Stomach (tissue), 4 donors: ENCODE data around the gene S1PR3.

Experiments used
- CTCF ChIP-seq, 7 experiments: fragments of 450-650 bp in 4 of 7; fragments of 200-600 bp in 3 of 7; sonication (generic) in 3 of 7; IDR thresholded peaks; one replicate each; pipeline ENCODE4 v1.5.1; 2016 to 2019; ENCODE audit warnings: antibody characterized with exemption in 7 of 7, control low read depth in 2 of 7, mild to moderate bottlenecking in 1 of 7
- EP300 ChIP-seq: sonication (generic); formaldehyde crosslinking; IDR thresholded peaks from one replicate; pipeline ENCODE4 v1.6.1; 2017; ENCODE audit warnings: antibody characterized with exemption
- POLR2A ChIP-seq, 4 donors: fragments of 450-650 bp; IDR thresholded peaks; one replicate each; pipeline ENCODE4 v1.6.1; 2016; ENCODE audit warnings: antibody characterized with exemption in 4 of 4, control low read depth in 2 of 4, mild to moderate bottlenecking in 1 of 4, moderate library complexity in 1 of 4
- POLR2AphosphoS5 ChIP-seq, 3 donors: sonication (generic); formaldehyde crosslinking; IDR thresholded peaks; one replicate each; pipeline ENCODE4 v1.6.1; 2016; ENCODE audit warnings: antibody characterized with exemption in 3 of 3

DNA sequence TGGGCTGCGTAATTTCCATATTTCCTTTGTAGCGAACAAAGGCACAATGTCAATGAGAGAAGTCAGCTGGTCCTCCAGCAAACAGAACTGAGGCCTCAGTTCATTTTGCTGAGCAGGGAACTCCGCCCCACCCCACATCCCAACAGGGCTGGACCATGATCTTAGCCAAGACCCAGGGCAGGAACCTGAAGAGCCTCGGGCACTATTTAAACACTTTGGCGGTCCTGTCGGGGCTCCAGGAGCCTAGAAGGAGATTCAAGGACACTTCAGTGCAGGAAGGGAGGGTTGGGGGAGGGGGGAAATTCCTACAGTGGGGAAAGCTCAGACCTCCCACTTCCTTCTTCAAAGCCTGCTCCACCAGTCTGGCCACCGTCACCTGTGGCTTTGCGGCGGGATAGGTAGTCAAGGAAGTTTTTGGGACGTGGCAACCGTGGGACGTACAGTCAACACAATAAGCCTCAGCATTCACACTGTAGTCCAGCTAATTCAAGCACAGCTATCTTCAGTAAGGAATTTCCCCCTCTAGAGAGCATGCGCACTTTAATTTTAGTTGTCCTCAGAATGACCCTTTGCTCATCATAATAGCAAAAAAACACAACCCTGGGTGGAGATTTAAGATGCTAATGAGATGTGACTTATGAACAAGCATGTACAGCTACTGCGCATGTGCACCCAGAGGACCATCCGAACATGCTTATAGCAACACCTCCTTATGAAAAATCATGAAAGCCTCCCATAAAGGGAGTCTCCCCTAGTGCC is 30.9 kb downstream of the S1PR3 start:
- TF ChIP-seq POLR2A (IDR thresholded peaks at IDR 0.05) (no peak), EP300 (no peak), POLR2AphosphoS5 (IDR thresholded peaks at IDR 0.05) (peak in 2 of 3 donors; percentile 41 to 76), CTCF (IDR thresholded peaks at IDR 0.05) (no peak)
